ENCODE results near the gene MCAT.

The MCAT gene

GRCh38 chr22:43142880-43143562 is at the start of gene MCAT:
Gene MCAT, minus strand, starts transcription at chr22:43143398. Its CDS starts 50 bp downstream, at chr22:43143348.
- no peak for TF ChIP-seq CTCF (IDR thresholded peaks at IDR 0.05)

GRCh38 chr22:43191831-43192230 is 48.6 kb upstream of the MCAT start:
- no peak for TF ChIP-seq CTCF (IDR thresholded peaks at IDR 0.05)

- TF ChIP-seq CTCF (IDR thresholded peaks at IDR 0.05): no peak
Observed at GRCh38 chr22:43188829-43189545, 45.8 kb upstream of the MCAT start.

- peak; percentile 82 for TF ChIP-seq CTCF (IDR thresholded peaks at IDR 0.05)
Observed at GRCh38 chr22:43187171-43188099, 44.2 kb upstream of the MCAT start.

- no peak for TF ChIP-seq CTCF (IDR thresholded peaks at IDR 0.05)
Observed at GRCh38 chr22:43186272-43187170, 43.3 kb upstream of the MCAT start, which contains the start of gene TTLL12. Gene TTLL12, minus strand, starts transcription at chr22:43187134. Its CDS starts 65 bp downstream, at chr22:43187069.

- TF ChIP-seq CTCF (IDR thresholded peaks at IDR 0.05): no peak
Observed at GRCh38 chr22:43185860-43186261, 42.7 kb upstream of the MCAT start.

Data from LNCAP (cell line).